GM23338 (cell line): ENCODE results near the gene PCF11. TPM values are rescaled to one million over a fixed set of nuclear protein-coding genes. Genes with fewer than 3 reads are reported as not detected.

Experiments
- ATAC-seq: fragments of 200-7000 bp; cut with Tn5 transposase; 3 replicates; pipeline ENCODE4 v1.9.1; 2020
- DNase-seq: peaks from one replicate; pipeline ENCODE4 v3.0.0-alpha.2; 2015; ENCODE audit warnings: low spot score
- H2AFZ ChIP-seq: fragments of 200-600 bp; sonication (generic); 2 replicates; pipeline ENCODE4 v1.8.0; 2016; ENCODE audit warnings: antibody characterized with exemption, mild to moderate bottlenecking, moderate library complexity
- H3F3A ChIP-seq: fragments of 200-600 bp; sonication (generic); replicated peaks from 2 replicates; pipeline ENCODE4 v1.8.0; 2017; ENCODE audit warnings: antibody characterized with exemption, mixed run types, low read depth
- H3K27ac ChIP-seq: fragments of 200-600 bp; sonication (generic); 2 replicates; pipeline ENCODE4 v1.6.1; 2016; ENCODE audit warnings: low read depth
- H3K27me3 ChIP-seq: fragments of 200-600 bp; sonication (generic); 2 replicates; pipeline ENCODE4 v1.8.0; 2016; ENCODE audit warnings: mild to moderate bottlenecking, mixed run types, moderate library complexity; ENCODE audit not compliant: insufficient read depth
- H3K36me3 ChIP-seq: fragments of 200-600 bp; sonication (generic); 2 replicates; pipeline ENCODE4 v1.8.0; 2016; ENCODE audit warnings: mild to moderate bottlenecking; ENCODE audit not compliant: insufficient read depth
- H3K4me1 ChIP-seq: fragments of 200-600 bp; sonication (generic); 2 replicates; pipeline ENCODE4 v1.8.0; 2016; ENCODE audit warnings: mild to moderate bottlenecking, moderate library complexity; ENCODE audit not compliant: insufficient read depth
- H3K4me2 ChIP-seq: fragments of 200-600 bp; sonication (generic); 2 replicates; pipeline ENCODE4 v1.7.1; 2017; ENCODE audit warnings: mixed run types
- H3K4me3 ChIP-seq: fragments of 200-600 bp; sonication (generic); 2 replicates; pipeline ENCODE4 v1.6.1; 2016; ENCODE audit warnings: mixed run types
- H3K79me2 ChIP-seq: fragments of 200-600 bp; sonication (generic); replicated peaks from 2 replicates; pipeline ENCODE4 v1.8.0; 2017; ENCODE audit warnings: mild to moderate bottlenecking; ENCODE audit not compliant: insufficient read depth
- H3K9me2 ChIP-seq: fragments of 200-600 bp; sonication (generic); 2 replicates; pipeline ENCODE4 v1.8.0; 2017; ENCODE audit not compliant: insufficient read depth
- H4K20me1 ChIP-seq: fragments of 200-600 bp; sonication (generic); replicated peaks from 2 replicates; pipeline ENCODE4 v1.8.0; 2017; ENCODE audit warnings: mild to moderate bottlenecking; ENCODE audit not compliant: insufficient read depth
- H3K27ac Mint-ChIP-seq: 2 replicates; pipeline ENCODE4 v1.8.0; 2020; ENCODE audit warnings: inconsistent platforms, mild to moderate bottlenecking, moderate library complexity, mixed read lengths
- H3K27me3 Mint-ChIP-seq: 3 replicates; pipeline ENCODE4 v1.8.0; 2022; ENCODE audit warnings: low read depth, mild to moderate bottlenecking, moderate library complexity, mixed read lengths, inconsistent platforms; ENCODE audit not compliant: insufficient read depth, poor library complexity
- H3K36me3 Mint-ChIP-seq: 3 replicates; pipeline ENCODE4 v1.8.0; 2021; ENCODE audit warnings: low read depth, mild to moderate bottlenecking, inconsistent platforms, moderate library complexity, mixed read lengths
- H3K4me1 Mint-ChIP-seq: 3 replicates; pipeline ENCODE4 v1.8.0; 2020; ENCODE audit warnings: mild to moderate bottlenecking, inconsistent platforms, mixed read lengths
- H3K4me3 Mint-ChIP-seq: 3 replicates; pipeline ENCODE4 v1.8.0; 2021; ENCODE audit warnings: moderate library complexity, mild to moderate bottlenecking, inconsistent platforms, mixed read lengths
- H3K9me3 Mint-ChIP-seq: 3 replicates; pipeline ENCODE4 v1.8.0; 2020; ENCODE audit warnings: moderate library complexity, mild to moderate bottlenecking, inconsistent platforms, mixed read lengths
- CREB1 ChIP-seq: fragments of 250-450 bp; sonication (Bioruptor Pico); IDR thresholded peaks from 2 replicates; pipeline ENCODE4 v1.5.0; 2020; ENCODE audit warnings: low read depth, mild to moderate bottlenecking, moderate library complexity
- EZH2 ChIP-seq: fragments of 200-600 bp; sonication (generic); IDR thresholded peaks from one replicate; pipeline ENCODE4 v1.8.0; 2017; ENCODE audit warnings: antibody characterized with exemption, mild to moderate bottlenecking, low read depth; ENCODE audit not compliant: unreplicated experiment
- EZH2phosphoT487 ChIP-seq: fragments of 200-600 bp; sonication (generic); IDR thresholded peaks from one replicate; pipeline ENCODE4 v1.8.1; 2018; ENCODE audit warnings: antibody characterized with exemption; ENCODE audit not compliant: unreplicated experiment
- JUNB ChIP-seq: IDR thresholded peaks from one replicate; pipeline ENCODE4 v1.6.1; 2016; ENCODE audit warnings: antibody characterized with exemption; ENCODE audit not compliant: unreplicated experiment
- NANOG ChIP-seq: IDR thresholded peaks from 2 replicates; pipeline ENCODE4 v1.6.1; 2016; ENCODE audit warnings: antibody characterized with exemption, borderline replicate concordance
- POLR2AphosphoS5 ChIP-seq: IDR thresholded peaks from 2 replicates; pipeline ENCODE4 v1.6.1; 2016; ENCODE audit warnings: antibody characterized with exemption, low read depth
- STAT1 ChIP-seq: IDR thresholded peaks from one replicate; pipeline ENCODE4 v1.6.1; 2016; ENCODE audit warnings: antibody characterized with exemption; ENCODE audit not compliant: unreplicated experiment
- ZNF114 ChIP-seq: fragments of 250-450 bp; sonication (Bioruptor Pico); IDR thresholded peaks from 2 replicates; pipeline ENCODE4 v1.5.0; 2020; ENCODE audit warnings: mild to moderate bottlenecking, moderate library complexity
- ZNF331 ChIP-seq: fragments of 250-450 bp; sonication (Bioruptor Pico); IDR thresholded peaks from 2 replicates; pipeline ENCODE4 v1.5.0; 2020; ENCODE audit warnings: low read depth, mild to moderate bottlenecking, moderate library complexity
- polyA plus RNA-seq: library from polyadenylated mRNA; unstranded; fragments of >200 nt; fragmentation: Nextera tagmentation; extraction: Ambion mirVana; gene quantifications from 2 replicates; pipeline ENCODE4 v1.2.1, GENCODE V29; 2016
- total RNA-seq: library from RNA; depleted of rRNA; stranded (reverse); fragments of >200 nt; shearing (Covaris generic); gene quantifications from 2 replicates; pipeline ENCODE4 v1.2.3, GENCODE V29; 2014
- TF ChIP-seq, protein P1 (sequence below): fragments of 250-450 bp; sonication (Bioruptor Pico); IDR thresholded peaks from 2 replicates; pipeline ENCODE4 v1.5.0; 2020; ENCODE audit warnings: mild to moderate bottlenecking, moderate library complexity
- TF ChIP-seq, protein P2 (sequence below): IDR thresholded peaks from one replicate; pipeline ENCODE4 v1.6.1; 2018; ENCODE audit warnings: antibody characterized with exemption; ENCODE audit not compliant: unreplicated experiment
- TF ChIP-seq, protein P3 (sequence below): IDR thresholded peaks from 2 replicates; pipeline ENCODE4 v1.6.1; 2016; ENCODE audit warnings: antibody characterized with exemption
- TF ChIP-seq, protein P4 (sequence below), 2 experiments: fragments of 200-600 bp in 1 of 2; sonication (generic) in 1 of 2; conservative IDR thresholded peaks; 2 replicates each; pipeline versions ENCODE4 v1.5.1 to v1.6.1; 2016 to 2017; ENCODE audit warnings: antibody characterized with exemption in 2 of 2, low read depth in 2 of 2, mild to moderate bottlenecking in 2 of 2, moderate library complexity in 1 of 2

Gene PCF11
- total and polyA plus RNA-seq, 2 experiments from 2014 or later = 23.0 to 44.2 TPM

DNA sequence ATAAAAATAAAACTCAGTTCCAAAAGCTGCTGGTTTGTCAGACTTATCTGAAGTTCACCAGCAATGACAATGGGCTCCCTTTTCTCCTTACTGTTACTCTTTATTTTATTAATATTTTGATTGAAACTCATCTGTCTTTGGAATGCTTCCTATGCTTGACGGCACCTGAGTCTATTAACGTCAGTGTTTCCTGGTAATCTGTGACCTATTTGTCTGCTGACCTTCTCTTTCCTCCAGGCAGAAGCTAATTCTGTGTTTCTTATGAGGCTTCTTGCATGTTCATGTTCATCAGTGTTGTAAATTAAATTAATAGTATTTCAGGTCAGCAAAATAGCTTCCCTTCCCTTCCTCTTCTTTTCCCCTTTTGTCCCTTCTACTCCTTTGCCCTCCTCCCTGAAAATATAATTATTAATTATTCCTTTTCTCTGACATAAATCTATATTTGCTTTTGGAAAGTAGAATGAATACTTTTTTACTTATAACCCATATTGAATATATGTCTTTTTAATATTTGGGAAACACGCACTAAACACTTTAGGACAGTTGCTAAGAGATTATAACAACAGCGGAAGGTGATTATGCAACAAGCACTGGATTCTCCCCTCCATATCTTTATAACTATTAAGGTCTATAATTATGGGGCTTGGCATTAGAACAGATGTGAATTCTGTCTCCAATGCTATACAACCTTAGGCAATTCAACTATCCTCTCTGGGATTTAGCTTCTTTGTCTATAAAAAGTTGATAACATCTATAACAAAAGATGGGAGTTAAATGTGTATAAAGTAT is 32.1 kb upstream of the PCF11 start:
- H3K4me2 ChIP-seq = no peak overlapping the region
- no peaks in the 10 kb centered on the region; the same call in 2 of the 3 replicates for H3K4me1 Mint-ChIP-seq
- no peak for ATAC-seq
- H3K36me3 ChIP-seq = no peaks in the 10 kb centered on the region
- H3K27me3 Mint-ChIP-seq = no peaks in the 10 kb centered on the region
- H2AFZ ChIP-seq = no peak overlapping the region
- no peaks in the 10 kb centered on the region for H3K4me1 ChIP-seq
- no peak overlapping the region for H3K27ac ChIP-seq
- peaks cover 7% of the 10 kb centered on the region; the same call in 1 of the 2 replicates for H3K9me2 ChIP-seq
- no peaks in the 10 kb centered on the region for H3K79me2 ChIP-seq
- no peaks in the 10 kb centered on the region; the same call in 2 of the 3 replicates for H3K9me3 Mint-ChIP-seq
- H3K36me3 Mint-ChIP-seq = no peaks in the 10 kb centered on the region
- no peaks in the 10 kb centered on the region for H4K20me1 ChIP-seq
- no peak overlapping the region for H3K27ac Mint-ChIP-seq
- no peak overlapping the region for H3K4me3 Mint-ChIP-seq
- no peak for DNase-seq
- no peak overlapping the region for H3K4me3 ChIP-seq
- no peaks in the 10 kb centered on the region for H3F3A ChIP-seq
- H3K27me3 ChIP-seq = no peaks in the 10 kb centered on the region
- TF ChIP-seq EZH2 (no peak), ZNF114 (no peak), STAT1 (no peak), ZNF331 (CRISPR knock-in tag) (no peak), EZH2phosphoT487 (no peak), NANOG (no peak), CREB1 (CRISPR knock-in tag) (no peak), POLR2AphosphoS5 (no peak), JUNB (no peak)
- TF ChIP-seq, protein P1, sequence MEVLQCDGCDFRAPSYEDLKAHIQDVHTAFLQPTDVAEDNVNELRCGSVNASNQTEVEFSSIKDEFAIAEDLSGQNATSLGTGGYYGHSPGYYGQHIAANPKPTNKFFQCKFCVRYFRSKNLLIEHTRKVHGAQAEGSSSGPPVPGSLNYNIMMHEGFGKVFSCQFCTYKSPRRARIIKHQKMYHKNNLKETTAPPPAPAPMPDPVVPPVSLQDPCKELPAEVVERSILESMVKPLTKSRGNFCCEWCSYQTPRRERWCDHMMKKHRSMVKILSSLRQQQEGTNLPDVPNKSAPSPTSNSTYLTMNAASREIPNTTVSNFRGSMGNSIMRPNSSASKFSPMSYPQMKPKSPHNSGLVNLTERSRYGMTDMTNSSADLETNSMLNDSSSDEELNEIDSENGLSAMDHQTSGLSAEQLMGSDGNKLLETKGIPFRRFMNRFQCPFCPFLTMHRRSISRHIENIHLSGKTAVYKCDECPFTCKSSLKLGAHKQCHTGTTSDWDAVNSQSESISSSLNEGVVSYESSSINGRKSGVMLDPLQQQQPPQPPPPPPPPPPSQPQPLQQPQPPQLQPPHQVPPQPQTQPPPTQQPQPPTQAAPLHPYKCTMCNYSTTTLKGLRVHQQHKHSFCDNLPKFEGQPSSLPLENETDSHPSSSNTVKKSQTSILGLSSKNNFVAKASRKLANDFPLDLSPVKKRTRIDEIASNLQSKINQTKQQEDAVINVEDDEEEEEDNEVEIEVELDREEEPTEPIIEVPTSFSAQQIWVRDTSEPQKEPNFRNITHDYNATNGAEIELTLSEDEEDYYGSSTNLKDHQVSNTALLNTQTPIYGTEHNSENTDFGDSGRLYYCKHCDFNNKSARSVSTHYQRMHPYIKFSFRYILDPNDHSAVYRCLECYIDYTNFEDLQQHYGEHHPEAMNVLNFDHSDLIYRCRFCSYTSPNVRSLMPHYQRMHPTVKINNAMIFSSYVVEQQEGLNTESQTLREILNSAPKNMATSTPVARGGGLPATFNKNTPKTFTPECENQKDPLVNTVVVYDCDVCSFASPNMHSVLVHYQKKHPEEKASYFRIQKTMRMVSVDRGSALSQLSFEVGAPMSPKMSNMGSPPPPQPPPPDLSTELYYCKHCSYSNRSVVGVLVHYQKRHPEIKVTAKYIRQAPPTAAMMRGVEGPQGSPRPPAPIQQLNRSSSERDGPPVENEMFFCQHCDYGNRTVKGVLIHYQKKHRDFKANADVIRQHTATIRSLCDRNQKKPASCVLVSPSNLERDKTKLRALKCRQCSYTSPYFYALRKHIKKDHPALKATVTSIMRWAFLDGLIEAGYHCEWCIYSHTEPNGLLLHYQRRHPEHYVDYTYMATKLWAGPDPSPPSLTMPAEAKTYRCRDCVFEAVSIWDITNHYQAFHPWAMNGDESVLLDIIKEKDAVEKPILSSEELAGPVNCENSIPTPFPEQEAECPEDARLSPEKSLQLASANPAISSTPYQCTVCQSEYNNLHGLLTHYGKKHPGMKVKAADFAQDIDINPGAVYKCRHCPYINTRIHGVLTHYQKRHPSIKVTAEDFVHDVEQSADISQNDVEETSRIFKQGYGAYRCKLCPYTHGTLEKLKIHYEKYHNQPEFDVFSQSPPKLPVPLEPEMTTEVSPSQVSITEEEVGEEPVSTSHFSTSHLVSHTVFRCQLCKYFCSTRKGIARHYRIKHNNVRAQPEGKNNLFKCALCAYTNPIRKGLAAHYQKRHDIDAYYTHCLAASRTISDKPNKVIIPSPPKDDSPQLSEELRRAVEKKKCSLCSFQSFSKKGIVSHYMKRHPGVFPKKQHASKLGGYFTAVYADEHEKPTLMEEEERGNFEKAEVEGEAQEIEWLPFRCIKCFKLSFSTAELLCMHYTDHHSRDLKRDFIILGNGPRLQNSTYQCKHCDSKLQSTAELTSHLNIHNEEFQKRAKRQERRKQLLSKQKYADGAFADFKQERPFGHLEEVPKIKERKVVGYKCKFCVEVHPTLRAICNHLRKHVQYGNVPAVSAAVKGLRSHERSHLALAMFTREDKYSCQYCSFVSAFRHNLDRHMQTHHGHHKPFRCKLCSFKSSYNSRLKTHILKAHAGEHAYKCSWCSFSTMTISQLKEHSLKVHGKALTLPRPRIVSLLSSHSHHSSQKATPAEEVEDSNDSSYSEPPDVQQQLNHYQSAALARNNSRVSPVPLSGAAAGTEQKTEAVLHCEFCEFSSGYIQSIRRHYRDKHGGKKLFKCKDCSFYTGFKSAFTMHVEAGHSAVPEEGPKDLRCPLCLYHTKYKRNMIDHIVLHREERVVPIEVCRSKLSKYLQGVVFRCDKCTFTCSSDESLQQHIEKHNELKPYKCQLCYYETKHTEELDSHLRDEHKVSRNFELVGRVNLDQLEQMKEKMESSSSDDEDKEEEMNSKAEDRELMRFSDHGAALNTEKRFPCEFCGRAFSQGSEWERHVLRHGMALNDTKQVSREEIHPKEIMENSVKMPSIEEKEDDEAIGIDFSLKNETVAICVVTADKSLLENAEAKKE (CRISPR knock-in tag) = no peak
- TF ChIP-seq, protein P2, sequence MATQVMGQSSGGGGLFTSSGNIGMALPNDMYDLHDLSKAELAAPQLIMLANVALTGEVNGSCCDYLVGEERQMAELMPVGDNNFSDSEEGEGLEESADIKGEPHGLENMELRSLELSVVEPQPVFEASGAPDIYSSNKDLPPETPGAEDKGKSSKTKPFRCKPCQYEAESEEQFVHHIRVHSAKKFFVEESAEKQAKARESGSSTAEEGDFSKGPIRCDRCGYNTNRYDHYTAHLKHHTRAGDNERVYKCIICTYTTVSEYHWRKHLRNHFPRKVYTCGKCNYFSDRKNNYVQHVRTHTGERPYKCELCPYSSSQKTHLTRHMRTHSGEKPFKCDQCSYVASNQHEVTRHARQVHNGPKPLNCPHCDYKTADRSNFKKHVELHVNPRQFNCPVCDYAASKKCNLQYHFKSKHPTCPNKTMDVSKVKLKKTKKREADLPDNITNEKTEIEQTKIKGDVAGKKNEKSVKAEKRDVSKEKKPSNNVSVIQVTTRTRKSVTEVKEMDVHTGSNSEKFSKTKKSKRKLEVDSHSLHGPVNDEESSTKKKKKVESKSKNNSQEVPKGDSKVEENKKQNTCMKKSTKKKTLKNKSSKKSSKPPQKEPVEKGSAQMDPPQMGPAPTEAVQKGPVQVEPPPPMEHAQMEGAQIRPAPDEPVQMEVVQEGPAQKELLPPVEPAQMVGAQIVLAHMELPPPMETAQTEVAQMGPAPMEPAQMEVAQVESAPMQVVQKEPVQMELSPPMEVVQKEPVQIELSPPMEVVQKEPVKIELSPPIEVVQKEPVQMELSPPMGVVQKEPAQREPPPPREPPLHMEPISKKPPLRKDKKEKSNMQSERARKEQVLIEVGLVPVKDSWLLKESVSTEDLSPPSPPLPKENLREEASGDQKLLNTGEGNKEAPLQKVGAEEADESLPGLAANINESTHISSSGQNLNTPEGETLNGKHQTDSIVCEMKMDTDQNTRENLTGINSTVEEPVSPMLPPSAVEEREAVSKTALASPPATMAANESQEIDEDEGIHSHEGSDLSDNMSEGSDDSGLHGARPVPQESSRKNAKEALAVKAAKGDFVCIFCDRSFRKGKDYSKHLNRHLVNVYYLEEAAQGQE = no peak
- TF ChIP-seq, protein P3, sequence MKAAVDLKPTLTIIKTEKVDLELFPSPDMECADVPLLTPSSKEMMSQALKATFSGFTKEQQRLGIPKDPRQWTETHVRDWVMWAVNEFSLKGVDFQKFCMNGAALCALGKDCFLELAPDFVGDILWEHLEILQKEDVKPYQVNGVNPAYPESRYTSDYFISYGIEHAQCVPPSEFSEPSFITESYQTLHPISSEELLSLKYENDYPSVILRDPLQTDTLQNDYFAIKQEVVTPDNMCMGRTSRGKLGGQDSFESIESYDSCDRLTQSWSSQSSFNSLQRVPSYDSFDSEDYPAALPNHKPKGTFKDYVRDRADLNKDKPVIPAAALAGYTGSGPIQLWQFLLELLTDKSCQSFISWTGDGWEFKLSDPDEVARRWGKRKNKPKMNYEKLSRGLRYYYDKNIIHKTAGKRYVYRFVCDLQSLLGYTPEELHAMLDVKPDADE = no peak
- TF ChIP-seq, protein P4, sequence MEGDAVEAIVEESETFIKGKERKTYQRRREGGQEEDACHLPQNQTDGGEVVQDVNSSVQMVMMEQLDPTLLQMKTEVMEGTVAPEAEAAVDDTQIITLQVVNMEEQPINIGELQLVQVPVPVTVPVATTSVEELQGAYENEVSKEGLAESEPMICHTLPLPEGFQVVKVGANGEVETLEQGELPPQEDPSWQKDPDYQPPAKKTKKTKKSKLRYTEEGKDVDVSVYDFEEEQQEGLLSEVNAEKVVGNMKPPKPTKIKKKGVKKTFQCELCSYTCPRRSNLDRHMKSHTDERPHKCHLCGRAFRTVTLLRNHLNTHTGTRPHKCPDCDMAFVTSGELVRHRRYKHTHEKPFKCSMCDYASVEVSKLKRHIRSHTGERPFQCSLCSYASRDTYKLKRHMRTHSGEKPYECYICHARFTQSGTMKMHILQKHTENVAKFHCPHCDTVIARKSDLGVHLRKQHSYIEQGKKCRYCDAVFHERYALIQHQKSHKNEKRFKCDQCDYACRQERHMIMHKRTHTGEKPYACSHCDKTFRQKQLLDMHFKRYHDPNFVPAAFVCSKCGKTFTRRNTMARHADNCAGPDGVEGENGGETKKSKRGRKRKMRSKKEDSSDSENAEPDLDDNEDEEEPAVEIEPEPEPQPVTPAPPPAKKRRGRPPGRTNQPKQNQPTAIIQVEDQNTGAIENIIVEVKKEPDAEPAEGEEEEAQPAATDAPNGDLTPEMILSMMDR (conservative IDR thresholded peaks at IDR 0.05; ENCODE audit: low read depth in 2 of 2) = no peak
